Body of pancreas (tissue), 4 donors: Measurements from ENCODE around the gene KRT32. TPM values are rescaled to one million over a fixed set of nuclear protein-coding genes. Genes with fewer than 3 reads are reported as not detected.

Source experiments
- ATAC-seq: fragments of 150-250 bp; one replicate; pipeline ENCODE4 v1.9.1; 2016
- DNase-seq, 4 donors: peaks; one replicate each; pipeline ENCODE4 v3.0.0-alpha.2; 2019
- H3K27ac ChIP-seq, 4 donors: fragments of 200-600 bp; sonication (generic); 1 replicate in 3 of 4; 2 replicates in 1 of 4; pipeline versions ENCODE4 v1.5.1 to v1.6.1; 2016 to 2019; ENCODE audit warnings: mild to moderate bottlenecking in 1 of 4, mixed read lengths in 1 of 4, moderate library complexity in 1 of 4
- H3K27me3 ChIP-seq, 2 donors: fragments of 200-600 bp; sonication (generic); one replicate each; pipeline ENCODE4 v1.6.0; 2016; ENCODE audit warnings: mild to moderate bottlenecking in 1 of 2
- H3K36me3 ChIP-seq, 2 donors: fragments of 200-600 bp; sonication (generic); replicated peaks in 1 of 2; 2 replicates each; pipeline ENCODE4 v1.5.1; 2016; ENCODE audit warnings: low read depth in 2 of 2; ENCODE audit not compliant: insufficient read depth in 1 of 2
- H3K4me1 ChIP-seq: fragments of 200-600 bp; sonication (generic); one replicate; pipeline ENCODE4 v1.6.0; 2016
- H3K4me3 ChIP-seq, 2 donors: fragments of 200-600 bp; sonication (generic); 1 replicate in 1 of 2; 2 replicates in 1 of 2; pipeline ENCODE4 v1.5.1; 2016 to 2019
- H3K9me3 ChIP-seq, 3 donors: fragments of 200-600 bp; sonication (generic); 1 replicate in 2 of 3; 2 replicates in 1 of 3; pipeline ENCODE4 v1.5.1; 2016
- CTCF ChIP-seq, 7 experiments: fragments of 450-650 bp in 4 of 7; fragments of 200-600 bp in 3 of 7; sonication (generic) in 3 of 7; IDR thresholded peaks; one replicate each; pipeline ENCODE4 v1.5.1; 2016 to 2019; ENCODE audit warnings: antibody characterized with exemption in 7 of 7
- POLR2A ChIP-seq, 3 donors: fragments of 450-650 bp; IDR thresholded peaks; one replicate each; pipeline ENCODE4 v1.6.1; 2016; ENCODE audit warnings: antibody characterized with exemption in 3 of 3, mild to moderate bottlenecking in 2 of 3
- WGBS, 2 donors: methylation state at CpG; one replicate each; pipeline ENCODE4 v1.1.5; 2017; 5-methylcytosine and 5-hydroxymethylcytosine counted together
- intact Hi-C: fragments of 100-400 bp; cut with DNase I; formaldehyde crosslinking; loops from one replicate; pipeline ENCODE4 v1.15.1; 2023
- total RNA-seq, 2 donors: library from RNA; depleted of rRNA; stranded (reverse); fragments of >200 nt; gene quantifications; one replicate each; pipeline ENCODE4 v1.1.0, GENCODE V29; 2016

The KRT32 gene
- total RNA-seq, 2 donors from 2014 or later = not detected

GRCh38 chr17:41474863-41475262 is 7.7 kb upstream of the KRT32 start:
- intact Hi-C loops = no loop called here
- ATAC-seq = no peak
- TF ChIP-seq POLR2A (IDR thresholded peaks at IDR 0.05) (no peak), CTCF (IDR thresholded peaks at IDR 0.05) (no peak)
- Histone ChIP-seq H3K4me1 (no peaks in the 10 kb centered on the region), H3K9me3 (no peaks in the 10 kb centered on the region), H3K27ac (no peak overlapping the region), H3K27me3 (no peaks in the 10 kb centered on the region), H3K36me3 (no peaks in the 10 kb centered on the region), H3K4me3 (no peak overlapping the region)
- 57 to 62% methylated on average over 8 of the region's 8 CpGs for WGBS, 2 donors
- no peak for DNase-seq

- Histone ChIP-seq H3K4me3 (no peak overlapping the region), H3K27me3 (no peaks in the 10 kb centered on the region), H3K4me1 (no peaks in the 10 kb centered on the region), H3K27ac (no peak overlapping the region), H3K9me3 (no peaks in the 10 kb centered on the region), H3K36me3 (no peaks in the 10 kb centered on the region)
- ATAC-seq (no peak), DNase-seq (no peak)
- intact Hi-C loops = no loop called here
- TF ChIP-seq POLR2A (IDR thresholded peaks at IDR 0.05) (no peak), CTCF (IDR thresholded peaks at IDR 0.05) (no peak)
These were observed 1.2 kb upstream of the KRT32 start for GRCh38 chr17:41468346-41468745.

- no peaks in the 10 kb centered on the region for H3K9me3 ChIP-seq
- no peaks in the 10 kb centered on the region for H3K36me3 ChIP-seq
- DNase-seq (no peak), ATAC-seq (no peak)
- H3K27me3 ChIP-seq = no peaks in the 10 kb centered on the region
- intact Hi-C loops = no loop called here
- no peak overlapping the region for H3K27ac ChIP-seq
- 61 to 73% methylated on average over 4 of the region's 4 CpGs for WGBS, 2 donors
- no peaks in the 10 kb centered on the region for H3K4me1 ChIP-seq
- no peak overlapping the region for H3K4me3 ChIP-seq
- no peak for TF ChIP-seq CTCF (IDR thresholded peaks at IDR 0.05)
- TF ChIP-seq POLR2A (IDR thresholded peaks at IDR 0.05) = no peak
These were observed 375 bp upstream of the KRT32 start for GRCh38 chr17:41467561-41467960.

GRCh38 chr17:41464682-41465081 is 2.5 kb downstream of the KRT32 start:
- Histone ChIP-seq H3K36me3 (no peaks in the 10 kb centered on the region), H3K27me3 (no peaks in the 10 kb centered on the region), H3K4me1 (no peaks in the 10 kb centered on the region), H3K4me3 (no peak overlapping the region), H3K27ac (no peak overlapping the region), H3K9me3 (no peaks in the 10 kb centered on the region)
- ATAC-seq (peak; percentile 53), DNase-seq (peak in 3 of 4 donors; percentile 23 to 49 (median 40))
- intact Hi-C loops = no loop called here
- TF ChIP-seq CTCF (IDR thresholded peaks at IDR 0.05) (no peak), POLR2A (IDR thresholded peaks at IDR 0.05) (no peak)
- 44 to 49% methylated on average over 3 to 6 of the region's 6 CpGs for WGBS, 2 donors

GRCh38 chr17:41464173-41464572 is 3.0 kb downstream of the KRT32 start:
- 77 to 87% methylated on average over 4 to 11 of the region's 11 CpGs for WGBS, 2 donors
- ATAC-seq (no peak), DNase-seq (no peak)
- Histone ChIP-seq H3K27ac (no peak overlapping the region), H3K36me3 (no peaks in the 10 kb centered on the region), H3K9me3 (no peaks in the 10 kb centered on the region), H3K4me1 (no peaks in the 10 kb centered on the region), H3K4me3 (no peak overlapping the region), H3K27me3 (no peaks in the 10 kb centered on the region)
- intact Hi-C loops = no loop called here
- no peak for TF ChIP-seq POLR2A (IDR thresholded peaks at IDR 0.05)
- no peak for TF ChIP-seq CTCF (IDR thresholded peaks at IDR 0.05)
